Mucosa of descending colon (tissue), 3 donors: ENCODE data around the gene SLC4A4. TPM values are rescaled to one million over a fixed set of nuclear protein-coding genes. Genes with fewer than 3 reads are reported as not detected.

Experiments
- ATAC-seq: fragments of 200-7000 bp; cut with Tn5 transposase; one replicate; pipeline ENCODE4 v1.9.1; 2020; ENCODE audit warnings: mild to moderate bottlenecking, moderate library complexity
- DNase-seq, 3 donors: peaks; one replicate each; pipeline ENCODE4 v3.0.0-alpha.2; 2020
- H3K36me3 ChIP-seq: fragments of 200-600 bp; one replicate; pipeline ENCODE4 v1.8.0; 2021; ENCODE audit warnings: low read depth, mild to moderate bottlenecking
- H3K4me1 ChIP-seq: fragments of 200-600 bp; one replicate; pipeline ENCODE4 v1.8.0; 2021; ENCODE audit warnings: low read depth, mild to moderate bottlenecking
- H3K4me3 ChIP-seq: fragments of 200-600 bp; one replicate; pipeline ENCODE4 v1.8.0; 2021; ENCODE audit warnings: mild to moderate bottlenecking
- H3K9me3 ChIP-seq: fragments of 200-600 bp; one replicate; pipeline ENCODE4 v1.8.0; 2021; ENCODE audit warnings: mild to moderate bottlenecking
- CTCF ChIP-seq: fragments of 200-600 bp; IDR thresholded peaks from one replicate; pipeline ENCODE4 v1.8.0; 2022; ENCODE audit warnings: antibody characterized with exemption, mild to moderate bottlenecking
- intact Hi-C, 2 donors: fragments of 100-400 bp; cut with DNase I in 1 of 2; cut with micrococcal nuclease in 1 of 2; formaldehyde crosslinking; loops; one replicate each; pipeline versions ENCODE4 v1.11.0 to v1.11.1; 2022; cut with DNase I, micrococcal nuclease
- total RNA-seq, 3 donors: library from RNA; stranded (reverse); fragmentation: NEBNext Ultra II Directional in 2 of 3; extraction: Animal tissue kit (Norgen Biotek cat#: 25700) in 2 of 3; gene quantifications; one replicate each; pipeline versions ENCODE4 v1.2.1 to v1.2.4, GENCODE V29; 2021 to 2023
- donor health status: DM: no; HTN: no; CAD: no; lungs with moderate emphysema.
- donor health status: DM: no; HTN: no; CAD: no.
- donor health status: DM: no; HTN: yes; CAD: no.

SLC4A4 gene
- total RNA-seq, 3 donors from 2014 or later, result 102 to 248 (median 165) TPM

GRCh38 chr4:71609167-71609566 lies 270.3 kb downstream of the SLC4A4 start:
- peaks cover 2% of the 10 kb centered on the region for H3K9me3 ChIP-seq
- no peaks in the 10 kb centered on the region for H3K36me3 ChIP-seq
- TF ChIP-seq CTCF, result no peak
- DNase-seq (no peak), ATAC-seq (no peak)
- H3K4me3 ChIP-seq, result no peak overlapping the region
- no peaks in the 10 kb centered on the region for H3K4me1 ChIP-seq
- intact Hi-C loops, result no loop called here

- Histone ChIP-seq H3K4me1 (no peaks in the 10 kb centered on the region), H3K9me3 (peaks cover 2% of the 10 kb centered on the region), H3K4me3 (no peak overlapping the region), H3K36me3 (no peaks in the 10 kb centered on the region)
- no peak for TF ChIP-seq CTCF
- DNase-seq (no peak), ATAC-seq (no peak)
- intact Hi-C loops, result no loop called here
Observed at GRCh38 chr4:71609651-71610050, 270.8 kb downstream of the SLC4A4 start.

- DNase-seq (peak; percentile 51 to 60 (median 57)), ATAC-seq (peak; percentile 98)
- intact Hi-C loops, result no loop called here
- TF ChIP-seq CTCF, result no peak
- no peaks in the 10 kb centered on the region for H3K36me3 ChIP-seq
- no peaks in the 10 kb centered on the region for H3K4me1 ChIP-seq
- H3K4me3 ChIP-seq, result no peak overlapping the region
- peaks cover 11% of the 10 kb centered on the region for H3K9me3 ChIP-seq
Observed at GRCh38 chr4:71614621-71615020, 275.8 kb downstream of the SLC4A4 start.

GRCh38 chr4:71616168-71616811 lies 277.5 kb downstream of the SLC4A4 start:
- TF ChIP-seq CTCF, result no peak
- Histone ChIP-seq H3K36me3 (no peaks in the 10 kb centered on the region), H3K4me1 (no peaks in the 10 kb centered on the region), H3K9me3 (peaks cover 11% of the 10 kb centered on the region), H3K4me3 (no peak overlapping the region)
- ATAC-seq, result no peak
- no peak for DNase-seq
- intact Hi-C loops, result no loop called here
